HG03039 (cell line): Measurements from ENCODE around the gene TMC5.

Experiments used
- ATAC-seq: cut with Tn5 transposase; IDR thresholded peaks from one replicate; pipeline ENCODE4 v1.9.1; 2021; ENCODE audit warnings: mild to moderate bottlenecking, moderate library complexity; ENCODE audit not compliant: unreplicated experiment

Gene TMC5

GRCh38 chr16:19503461-19504075 is 85.9 kb downstream of the TMC5 start:
- ATAC-seq, result no peak

DNA sequence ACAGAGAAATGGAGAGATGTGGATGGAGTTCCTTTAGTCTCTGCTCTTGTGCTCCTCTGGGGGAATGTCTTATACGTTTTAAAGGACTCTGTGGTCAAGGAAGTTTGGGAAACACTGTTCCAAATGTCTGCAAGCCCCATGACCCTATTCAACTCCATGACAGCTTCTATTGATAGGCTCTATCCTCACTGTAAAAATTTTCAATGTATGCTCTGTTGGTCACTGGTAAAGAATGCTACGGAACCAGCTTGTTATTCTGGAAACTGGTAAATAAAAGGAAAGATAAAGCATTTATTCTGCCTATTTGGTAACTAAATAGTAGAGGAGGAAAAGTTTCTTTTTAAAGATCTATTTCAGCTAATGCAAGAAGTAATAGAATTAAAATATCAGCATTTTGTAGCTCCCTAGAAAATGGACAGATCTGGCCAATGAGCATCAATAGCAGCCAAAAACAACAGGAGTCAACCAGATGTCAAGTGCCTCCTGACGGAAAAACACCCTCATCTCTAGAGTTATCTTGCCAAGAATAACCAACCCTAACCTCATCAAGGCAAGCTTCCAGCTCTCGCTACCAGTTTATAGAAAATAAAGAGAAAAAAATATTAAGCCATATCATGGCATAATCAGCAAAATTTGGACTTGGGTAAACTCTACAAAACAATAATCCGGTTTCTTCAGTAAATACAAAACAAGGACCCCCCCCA is 88.1 kb downstream of the TMC5 start:
- no peak for ATAC-seq

- ATAC-seq, result no peak
Observed at GRCh38 chr16:19506965-19507364, 89.3 kb downstream of the TMC5 start.

- ATAC-seq, result no peak
Observed at GRCh38 chr16:19507867-19508266, 90.2 kb downstream of the TMC5 start.

- no peak for ATAC-seq
Observed at GRCh38 chr16:19512297-19512696, 94.6 kb downstream of the TMC5 start.

- ATAC-seq, result no peak
Observed at GRCh38 chr16:19513377-19514053, 95.8 kb downstream of the TMC5 start.

- no peak for ATAC-seq
Observed at GRCh38 chr16:19515757-19516156, 98.1 kb downstream of the TMC5 start.

GRCh38 chr16:19517424-19518089 is 99.9 kb downstream of the TMC5 start:
- no peak for ATAC-seq

GRCh38 chr16:19518388-19518787 is 100.7 kb downstream of the TMC5 start:
- ATAC-seq, result no peak

DNA sequence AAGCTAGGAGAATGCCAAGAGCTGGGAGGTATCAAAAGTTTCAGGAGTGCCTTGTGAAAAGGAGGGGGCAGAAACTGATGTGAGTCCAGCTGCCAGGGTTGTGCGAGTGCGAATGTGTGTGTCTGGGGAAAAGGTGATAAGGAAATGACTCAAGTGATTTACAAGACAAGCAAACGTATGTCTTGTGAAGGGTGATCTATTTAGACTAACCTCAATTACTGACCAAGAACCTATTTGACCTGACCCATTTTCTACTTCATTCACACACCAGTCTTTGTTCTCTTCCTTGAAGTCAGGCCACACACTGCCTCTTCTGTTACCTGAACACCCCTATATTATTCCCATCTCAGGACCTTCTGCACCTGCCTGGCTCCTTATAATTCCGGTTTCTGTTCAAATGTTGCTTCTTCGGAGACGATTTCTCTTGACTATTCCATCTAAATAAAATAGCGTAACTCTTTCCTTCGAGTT is 103.2 kb downstream of the TMC5 start:
- no peak for ATAC-seq

DNA sequence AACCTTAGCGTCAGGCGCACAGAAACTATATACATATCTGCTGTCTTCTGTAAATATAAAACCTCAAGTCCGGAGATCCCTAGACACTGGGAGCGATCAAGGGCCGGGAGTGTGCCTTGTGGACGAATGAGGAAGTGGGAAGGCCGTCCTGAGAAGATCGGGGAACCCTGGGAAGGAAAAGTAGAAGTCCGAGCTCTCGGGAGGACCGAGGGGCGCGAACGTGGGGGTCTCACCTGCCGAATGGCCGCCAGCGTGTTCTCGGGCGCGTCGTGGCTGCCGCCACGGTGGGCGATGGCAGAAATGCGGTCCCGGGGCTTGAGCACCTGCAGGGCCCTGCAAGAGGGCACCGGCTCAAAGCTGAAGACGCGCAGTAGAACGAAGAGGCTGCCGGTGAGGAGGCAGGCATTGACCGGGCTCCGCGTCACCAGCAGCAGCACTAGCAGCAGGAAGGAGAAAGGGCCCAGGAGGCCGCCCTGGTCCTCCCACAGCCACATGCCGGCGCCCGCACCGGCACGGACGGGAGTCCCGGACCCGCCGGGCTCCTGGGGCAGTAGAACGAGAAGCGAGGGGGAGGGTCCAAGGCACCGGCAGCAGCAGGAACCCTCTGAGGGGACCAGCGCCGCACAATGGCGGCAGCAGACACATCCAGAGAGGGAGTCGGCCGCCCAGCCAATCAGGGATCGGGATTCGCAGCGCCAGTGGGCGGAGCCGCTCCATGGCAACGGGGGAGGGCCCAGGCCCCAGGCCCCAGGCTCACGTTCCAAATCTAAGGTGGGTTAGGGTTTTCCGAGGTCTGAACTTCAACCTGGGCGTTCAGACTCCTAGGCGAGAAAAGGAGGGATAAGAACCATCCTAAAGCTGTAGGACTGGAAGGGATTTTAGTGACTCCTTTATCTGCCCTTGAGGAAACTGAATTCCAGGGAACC is 104.1 kb downstream of the TMC5 start, which contains the start of gene GDE1:
Gene GDE1 (minus strand): TSS at position 628 of the 926 bp plus-strand sequence. CDS start 134 bp downstream, at position 494.
- peak; percentile 69 for ATAC-seq

GRCh38 chr16:19522397-19522732 is 104.7 kb downstream of the TMC5 start:
- no peak for ATAC-seq

DNA sequence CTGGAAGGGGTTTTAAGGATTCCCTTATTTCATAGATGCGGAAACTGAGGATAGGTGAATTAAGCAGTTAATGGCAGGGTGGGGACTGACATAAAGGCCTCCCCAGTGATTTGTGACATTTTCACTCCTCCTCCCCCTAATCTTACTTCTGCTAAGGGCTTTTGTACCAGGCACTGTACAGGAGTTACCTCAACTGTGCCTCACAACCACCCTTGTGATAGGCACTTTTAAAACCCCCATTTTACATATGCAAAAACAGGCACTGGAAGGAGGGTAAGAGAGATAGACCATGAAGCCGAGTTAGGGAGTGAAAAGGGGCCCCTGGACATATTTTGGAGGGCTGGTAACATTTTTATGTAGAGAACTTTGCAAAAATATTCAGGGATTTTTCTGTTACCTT is 105.1 kb downstream of the TMC5 start:
- no peak for ATAC-seq

DNA sequence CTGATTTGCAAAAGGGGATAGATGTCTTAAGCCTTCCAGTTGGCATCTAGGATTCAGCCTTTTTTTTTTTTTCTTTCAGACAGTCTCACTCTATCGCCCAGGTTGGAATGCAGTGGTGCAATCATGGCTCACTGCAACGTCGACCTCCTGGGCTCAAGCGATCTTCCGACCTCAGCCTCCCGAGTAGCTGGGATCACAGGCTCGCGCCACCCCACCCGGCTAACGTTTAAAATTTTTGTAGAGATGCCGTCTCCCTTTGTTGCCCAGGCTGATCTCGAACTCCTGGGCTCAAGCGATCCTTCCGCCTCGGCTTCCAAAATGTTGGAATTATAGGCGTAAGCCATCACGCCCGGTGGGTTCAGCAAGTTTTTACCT is 105.5 kb downstream of the TMC5 start:
- no peak for ATAC-seq

DNA sequence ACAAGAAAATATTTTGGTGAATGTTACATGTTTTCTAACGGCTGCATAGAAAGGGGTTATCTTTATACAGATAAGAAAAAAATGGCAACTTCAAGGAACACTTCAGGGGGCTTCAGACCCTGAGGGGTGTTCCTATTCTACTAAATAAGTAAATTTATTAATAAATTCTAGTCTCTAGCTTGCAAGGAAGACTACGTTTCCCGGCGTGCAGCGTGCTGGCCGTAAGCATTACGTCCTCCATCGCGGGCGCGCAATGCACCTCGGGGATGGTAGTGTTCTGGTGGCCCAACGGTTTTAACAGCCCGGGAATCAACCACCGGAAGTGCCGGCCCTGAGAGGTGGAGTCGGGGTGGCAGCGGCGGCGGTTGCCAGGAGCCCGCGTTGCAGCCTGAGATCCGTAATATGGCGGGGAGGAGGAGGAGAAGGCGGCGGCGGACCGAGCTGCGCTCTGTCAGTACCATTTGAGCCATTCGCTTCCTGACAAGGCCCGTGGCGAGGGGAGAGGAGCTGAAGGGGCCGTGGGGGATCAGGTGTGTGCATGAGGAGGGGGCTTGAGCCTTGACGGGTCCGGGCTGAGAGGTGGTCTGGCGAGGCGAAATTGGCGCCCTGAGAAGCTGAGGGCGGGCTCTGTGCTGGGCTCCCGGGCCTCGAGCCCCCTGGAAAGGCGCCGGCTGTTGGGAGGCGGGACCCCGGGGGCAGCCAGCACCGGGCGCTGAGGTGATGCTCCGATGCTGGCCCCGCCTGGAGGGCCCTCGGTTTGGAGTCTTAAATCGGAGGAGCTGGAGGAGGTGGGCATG is 106.1 kb downstream of the TMC5 start, which contains the start of gene CCP110:
Gene CCP110 (plus strand): TSS at position 384 of the 797 bp plus-strand sequence. CDS start 3,940 bp downstream, outside the sequence.
- peak; percentile 74 for ATAC-seq

GRCh38 chr16:19524356-19524615 is 106.6 kb downstream of the TMC5 start:
- no peak for ATAC-seq

- no peak for ATAC-seq
Observed at GRCh38 chr16:19524616-19525384, 107.1 kb downstream of the TMC5 start.

- ATAC-seq, result no peak
Observed at GRCh38 chr16:19525385-19525723, 107.7 kb downstream of the TMC5 start.

DNA sequence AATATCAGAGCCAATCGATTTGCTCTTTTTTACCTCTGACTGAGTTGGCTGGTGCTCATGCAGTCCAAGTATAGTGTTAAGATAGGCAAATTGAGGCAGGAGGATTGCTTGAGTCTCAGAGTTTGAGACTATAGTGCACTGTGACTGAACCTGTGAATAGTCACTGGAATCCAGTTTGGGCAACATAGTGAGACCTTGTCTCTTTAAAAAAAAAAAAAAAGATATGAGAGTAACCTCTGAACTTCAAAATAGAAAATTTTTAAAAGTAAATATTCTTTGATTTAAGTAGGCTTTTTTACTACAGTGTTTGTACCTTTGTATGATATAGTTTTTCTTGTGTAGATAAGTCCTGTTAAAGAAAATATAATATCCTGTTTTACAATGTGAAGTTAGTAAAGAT is 109.5 kb downstream of the TMC5 start:
- ATAC-seq, result no peak
